ENCODE measurements around the gene GAS2L1.

DNA sequence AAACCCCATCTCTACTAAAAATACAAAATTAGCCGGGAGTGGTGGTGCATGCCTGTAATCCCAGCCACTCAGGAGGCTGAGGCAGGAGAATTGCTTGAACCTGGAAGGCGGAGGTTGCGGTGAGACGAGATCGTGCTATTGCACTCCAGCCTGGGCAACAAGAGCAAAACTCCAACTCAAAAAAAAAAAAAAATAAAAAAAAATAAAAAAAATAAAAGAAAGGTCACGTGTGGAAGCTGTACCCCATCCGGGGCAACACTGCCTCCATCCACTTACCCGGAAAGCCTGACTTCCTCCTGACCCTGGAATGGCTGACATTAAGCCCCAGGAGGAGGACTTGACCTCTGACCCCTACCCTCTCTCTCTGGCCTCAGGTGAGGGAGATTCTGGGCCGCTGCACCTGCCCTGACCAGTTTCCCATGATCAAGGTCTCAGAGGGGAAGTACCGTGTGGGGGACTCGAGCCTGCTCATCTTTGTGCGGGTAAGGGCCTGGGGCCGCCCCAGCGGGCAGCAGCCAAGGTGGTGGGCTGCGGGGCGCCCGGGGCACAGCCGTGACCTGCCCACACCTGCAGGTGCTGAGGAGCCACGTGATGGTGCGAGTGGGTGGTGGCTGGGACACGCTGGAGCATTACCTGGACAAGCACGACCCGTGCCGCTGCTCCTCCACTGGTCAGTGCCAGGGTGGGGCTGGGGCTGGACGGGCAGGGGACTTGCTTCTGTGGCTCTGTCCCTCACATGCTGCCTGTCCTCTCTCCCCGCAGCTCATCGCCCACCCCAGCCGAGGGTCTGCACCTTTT lies 3.8 kb downstream of the GAS2L1 start:
- TF ChIP-seq POLR2AphosphoS5 (IDR thresholded peaks at IDR 0.05), result no peak
- TF ChIP-seq, protein P1, sequence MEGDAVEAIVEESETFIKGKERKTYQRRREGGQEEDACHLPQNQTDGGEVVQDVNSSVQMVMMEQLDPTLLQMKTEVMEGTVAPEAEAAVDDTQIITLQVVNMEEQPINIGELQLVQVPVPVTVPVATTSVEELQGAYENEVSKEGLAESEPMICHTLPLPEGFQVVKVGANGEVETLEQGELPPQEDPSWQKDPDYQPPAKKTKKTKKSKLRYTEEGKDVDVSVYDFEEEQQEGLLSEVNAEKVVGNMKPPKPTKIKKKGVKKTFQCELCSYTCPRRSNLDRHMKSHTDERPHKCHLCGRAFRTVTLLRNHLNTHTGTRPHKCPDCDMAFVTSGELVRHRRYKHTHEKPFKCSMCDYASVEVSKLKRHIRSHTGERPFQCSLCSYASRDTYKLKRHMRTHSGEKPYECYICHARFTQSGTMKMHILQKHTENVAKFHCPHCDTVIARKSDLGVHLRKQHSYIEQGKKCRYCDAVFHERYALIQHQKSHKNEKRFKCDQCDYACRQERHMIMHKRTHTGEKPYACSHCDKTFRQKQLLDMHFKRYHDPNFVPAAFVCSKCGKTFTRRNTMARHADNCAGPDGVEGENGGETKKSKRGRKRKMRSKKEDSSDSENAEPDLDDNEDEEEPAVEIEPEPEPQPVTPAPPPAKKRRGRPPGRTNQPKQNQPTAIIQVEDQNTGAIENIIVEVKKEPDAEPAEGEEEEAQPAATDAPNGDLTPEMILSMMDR (IDR thresholded peaks at IDR 0.05; ENCODE audit: poor library complexity, severe bottlenecking), result no peak
- no peak for TF ChIP-seq EZH2 (IDR thresholded peaks at IDR 0.05; ENCODE audit: borderline replicate concordance, insufficient read depth, low read length, poor library complexity, severe bottlenecking)
- TF ChIP-seq TAF1 (IDR thresholded peaks at IDR 0.05; ENCODE audit: low read depth), result no peak
- TF ChIP-seq RAD21 (conservative IDR thresholded peaks at IDR 0.05), result no peak
- no peak for TF ChIP-seq EP300 (conservative IDR thresholded peaks at IDR 0.05; ENCODE audit: poor library complexity, severe bottlenecking)
- TF ChIP-seq, protein P2, sequence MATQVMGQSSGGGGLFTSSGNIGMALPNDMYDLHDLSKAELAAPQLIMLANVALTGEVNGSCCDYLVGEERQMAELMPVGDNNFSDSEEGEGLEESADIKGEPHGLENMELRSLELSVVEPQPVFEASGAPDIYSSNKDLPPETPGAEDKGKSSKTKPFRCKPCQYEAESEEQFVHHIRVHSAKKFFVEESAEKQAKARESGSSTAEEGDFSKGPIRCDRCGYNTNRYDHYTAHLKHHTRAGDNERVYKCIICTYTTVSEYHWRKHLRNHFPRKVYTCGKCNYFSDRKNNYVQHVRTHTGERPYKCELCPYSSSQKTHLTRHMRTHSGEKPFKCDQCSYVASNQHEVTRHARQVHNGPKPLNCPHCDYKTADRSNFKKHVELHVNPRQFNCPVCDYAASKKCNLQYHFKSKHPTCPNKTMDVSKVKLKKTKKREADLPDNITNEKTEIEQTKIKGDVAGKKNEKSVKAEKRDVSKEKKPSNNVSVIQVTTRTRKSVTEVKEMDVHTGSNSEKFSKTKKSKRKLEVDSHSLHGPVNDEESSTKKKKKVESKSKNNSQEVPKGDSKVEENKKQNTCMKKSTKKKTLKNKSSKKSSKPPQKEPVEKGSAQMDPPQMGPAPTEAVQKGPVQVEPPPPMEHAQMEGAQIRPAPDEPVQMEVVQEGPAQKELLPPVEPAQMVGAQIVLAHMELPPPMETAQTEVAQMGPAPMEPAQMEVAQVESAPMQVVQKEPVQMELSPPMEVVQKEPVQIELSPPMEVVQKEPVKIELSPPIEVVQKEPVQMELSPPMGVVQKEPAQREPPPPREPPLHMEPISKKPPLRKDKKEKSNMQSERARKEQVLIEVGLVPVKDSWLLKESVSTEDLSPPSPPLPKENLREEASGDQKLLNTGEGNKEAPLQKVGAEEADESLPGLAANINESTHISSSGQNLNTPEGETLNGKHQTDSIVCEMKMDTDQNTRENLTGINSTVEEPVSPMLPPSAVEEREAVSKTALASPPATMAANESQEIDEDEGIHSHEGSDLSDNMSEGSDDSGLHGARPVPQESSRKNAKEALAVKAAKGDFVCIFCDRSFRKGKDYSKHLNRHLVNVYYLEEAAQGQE (IDR thresholded peaks at IDR 0.05; ENCODE audit: borderline replicate concordance), result no peak
